CD4-positive, alpha-beta T cell treated with Interleukin-4 for 1 hour (primary cell): Measurements from ENCODE around the gene TMEM33.

Experiments
- DNase-seq, 2 donors: peaks; one replicate each; pipeline ENCODE4 v3.0.0-alpha.2; 2020 to 2022

The TMEM33 gene

GRCh38 chr4:42008011-42008786 is 73.0 kb downstream of the TMEM33 start:
- no peak for DNase-seq
